Measurements from ENCODE around the gene SERPINF2. TPM values are rescaled to one million over a fixed set of nuclear protein-coding genes. Genes with fewer than 3 reads are reported as not detected.

Gene SERPINF2
- total RNA-seq, 2 donors from 2014 or later: 5.0 to 9.8 TPM

DNA sequence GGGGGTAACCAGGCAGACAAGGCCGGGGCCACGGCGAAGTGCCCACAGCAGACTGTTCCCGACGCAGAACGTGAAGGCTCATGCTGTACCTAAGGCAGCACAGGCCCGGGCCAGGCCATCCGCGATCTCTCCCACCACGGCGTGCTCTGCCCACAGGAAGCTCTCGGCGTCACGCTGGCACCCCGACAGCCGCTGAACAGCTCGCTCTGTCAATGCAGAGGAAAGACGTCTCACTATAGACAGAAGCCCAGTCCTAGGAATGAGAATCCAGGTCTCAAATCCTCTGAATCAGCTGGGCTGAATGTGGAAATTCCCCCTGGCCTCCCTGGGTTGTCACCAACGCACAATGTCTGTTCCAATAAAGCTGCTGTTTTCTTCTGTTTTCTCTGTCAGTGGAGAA is 40.6 kb downstream of the SERPINF2 start:
- H3K36me3 ChIP-seq: no peaks in the 10 kb centered on the region
- ATAC-seq (ENCODE audit: insufficient number of reproducible peaks, low FRiP score, low read depth): no peak
- TF ChIP-seq, protein P1, sequence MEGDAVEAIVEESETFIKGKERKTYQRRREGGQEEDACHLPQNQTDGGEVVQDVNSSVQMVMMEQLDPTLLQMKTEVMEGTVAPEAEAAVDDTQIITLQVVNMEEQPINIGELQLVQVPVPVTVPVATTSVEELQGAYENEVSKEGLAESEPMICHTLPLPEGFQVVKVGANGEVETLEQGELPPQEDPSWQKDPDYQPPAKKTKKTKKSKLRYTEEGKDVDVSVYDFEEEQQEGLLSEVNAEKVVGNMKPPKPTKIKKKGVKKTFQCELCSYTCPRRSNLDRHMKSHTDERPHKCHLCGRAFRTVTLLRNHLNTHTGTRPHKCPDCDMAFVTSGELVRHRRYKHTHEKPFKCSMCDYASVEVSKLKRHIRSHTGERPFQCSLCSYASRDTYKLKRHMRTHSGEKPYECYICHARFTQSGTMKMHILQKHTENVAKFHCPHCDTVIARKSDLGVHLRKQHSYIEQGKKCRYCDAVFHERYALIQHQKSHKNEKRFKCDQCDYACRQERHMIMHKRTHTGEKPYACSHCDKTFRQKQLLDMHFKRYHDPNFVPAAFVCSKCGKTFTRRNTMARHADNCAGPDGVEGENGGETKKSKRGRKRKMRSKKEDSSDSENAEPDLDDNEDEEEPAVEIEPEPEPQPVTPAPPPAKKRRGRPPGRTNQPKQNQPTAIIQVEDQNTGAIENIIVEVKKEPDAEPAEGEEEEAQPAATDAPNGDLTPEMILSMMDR (IDR thresholded peaks at IDR 0.05): no peak
- H3K9me3 ChIP-seq: no peaks in the 10 kb centered on the region
- peak overlapping the region; percentile 10 for H3K4me3 ChIP-seq
- H3K4me1 ChIP-seq (ENCODE audit: control insufficient read depth in 1 of 2, low read depth in 2 of 2): peaks cover 34 to 84% of the 10 kb centered on the region in 2 donors
- no peaks in the 10 kb centered on the region for H3K27me3 ChIP-seq (replicated peaks; ENCODE audit: insufficient read depth)
- DNase-seq (ENCODE audit: low spot score): no peak
- H3K27ac ChIP-seq: peak overlapping the region; percentile 73 to 96

DNA sequence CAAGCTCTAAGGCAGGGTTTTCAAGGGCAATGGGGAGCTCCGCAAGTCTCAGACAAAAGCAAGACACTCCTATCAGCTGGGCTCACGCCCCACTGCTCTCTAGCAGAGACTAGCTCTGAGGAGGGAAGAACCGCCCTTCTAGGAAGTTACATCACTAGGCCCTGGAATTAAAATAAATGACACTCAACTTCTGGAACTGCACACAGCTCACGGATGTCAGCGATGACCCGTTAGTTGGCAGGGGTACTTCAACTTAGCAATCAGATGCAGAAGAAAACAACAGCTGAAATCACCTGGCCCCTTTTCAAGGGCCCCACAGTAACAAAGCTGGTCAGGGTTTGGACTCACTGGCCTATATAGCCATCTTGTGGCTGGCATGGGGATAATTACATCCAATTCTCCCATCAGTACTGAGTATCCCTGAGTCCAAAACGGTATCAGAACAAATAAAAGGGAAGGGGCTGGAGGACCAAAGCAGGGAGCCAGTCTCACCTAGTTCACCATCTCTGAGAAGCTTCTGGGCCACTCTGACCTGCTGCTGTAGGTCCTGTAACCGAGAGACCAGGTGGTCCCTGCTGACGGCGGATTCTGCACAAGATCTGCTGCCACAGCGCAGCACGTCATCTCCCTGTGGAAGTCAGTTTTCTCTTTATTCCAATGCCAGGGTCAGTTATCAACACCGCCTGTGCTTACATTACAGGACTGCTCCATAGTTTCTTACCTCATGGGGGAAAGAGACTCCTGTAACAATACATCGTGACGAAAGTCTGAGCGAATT is 41.4 kb downstream of the SERPINF2 start:
- Histone ChIP-seq H3K27ac (peak overlapping the region; percentile 73 to 96), H3K27me3 (replicated peaks; ENCODE audit: insufficient read depth) (no peaks in the 10 kb centered on the region), H3K36me3 (no peaks in the 10 kb centered on the region), H3K9me3 (no peaks in the 10 kb centered on the region), H3K4me1 (ENCODE audit: control insufficient read depth in 1 of 2, low read depth in 2 of 2) (peaks cover 34 to 84% of the 10 kb centered on the region in 2 donors), H3K4me3 (peak overlapping the region; percentile 10)
- DNase-seq (ENCODE audit: low spot score): peak; percentile 69
- TF ChIP-seq, protein P1 (IDR thresholded peaks at IDR 0.05): peak; percentile 66
- peak; percentile 42 for ATAC-seq (ENCODE audit: insufficient number of reproducible peaks, low FRiP score, low read depth)

DNA sequence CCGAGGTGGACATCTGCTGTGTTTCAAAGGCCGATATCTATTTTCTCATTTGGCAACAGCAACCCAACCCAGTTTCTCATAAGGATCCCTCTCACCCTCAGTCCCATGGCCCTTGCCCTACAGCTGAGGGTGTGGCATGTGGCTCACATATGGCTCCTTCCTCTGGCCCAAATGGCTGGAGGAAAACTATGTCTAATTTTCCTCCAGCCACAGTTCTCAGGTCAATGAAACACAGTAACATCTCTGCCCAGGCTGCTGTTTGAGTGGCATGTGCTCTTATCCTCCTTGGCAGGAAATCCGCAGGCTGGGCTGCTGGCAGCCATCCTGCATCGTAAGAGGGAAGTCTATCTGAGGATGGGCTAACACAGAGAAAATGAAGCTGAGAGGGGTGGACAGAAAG is 43.3 kb downstream of the SERPINF2 start:
- no peaks in the 10 kb centered on the region for H3K9me3 ChIP-seq
- peaks cover 21 to 75% of the 10 kb centered on the region in 2 donors for H3K4me1 ChIP-seq (ENCODE audit: control insufficient read depth in 1 of 2, low read depth in 2 of 2)
- no peaks in the 10 kb centered on the region for H3K36me3 ChIP-seq
- no peak for DNase-seq (ENCODE audit: low spot score)
- H3K27me3 ChIP-seq (replicated peaks; ENCODE audit: insufficient read depth): no peaks in the 10 kb centered on the region
- no peak for ATAC-seq (ENCODE audit: insufficient number of reproducible peaks, low FRiP score, low read depth)
- TF ChIP-seq, protein P1 (IDR thresholded peaks at IDR 0.05): no peak
- no peak overlapping the region for H3K4me3 ChIP-seq
- H3K27ac ChIP-seq: peak overlapping the region; percentile 46 to 92

DNA sequence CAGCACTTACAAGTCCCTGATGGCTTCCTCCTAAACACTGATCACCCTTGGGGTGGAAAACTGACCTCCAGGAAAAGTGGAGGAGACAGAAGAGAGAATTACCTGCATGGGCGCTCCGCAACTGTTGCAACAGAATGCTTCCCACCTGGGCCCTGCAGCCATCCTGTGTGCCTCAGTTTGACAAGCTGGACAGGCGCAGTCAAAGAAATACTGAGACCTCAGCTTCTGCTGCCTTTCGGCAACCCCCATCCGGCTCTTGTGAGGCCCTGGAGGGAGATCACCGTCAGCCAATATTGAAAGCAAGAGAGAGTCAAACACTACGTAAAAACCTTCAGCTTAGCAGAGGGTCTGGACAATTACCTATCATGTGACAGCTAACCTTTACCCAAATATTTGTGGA is 44.0 kb downstream of the SERPINF2 start:
- H3K27me3 ChIP-seq (replicated peaks; ENCODE audit: insufficient read depth): no peaks in the 10 kb centered on the region
- H3K4me1 ChIP-seq (ENCODE audit: control insufficient read depth in 1 of 2, low read depth in 2 of 2): peaks cover 21 to 67% of the 10 kb centered on the region in 2 donors
- DNase-seq (ENCODE audit: low spot score) (no peak), ATAC-seq (ENCODE audit: insufficient number of reproducible peaks, low FRiP score, low read depth) (no peak)
- H3K9me3 ChIP-seq: no peaks in the 10 kb centered on the region
- TF ChIP-seq, protein P1 (IDR thresholded peaks at IDR 0.05): no peak
- H3K4me3 ChIP-seq: no peak overlapping the region
- H3K36me3 ChIP-seq: no peaks in the 10 kb centered on the region
- H3K27ac ChIP-seq: peak overlapping the region; percentile 82 to 92

DNA sequence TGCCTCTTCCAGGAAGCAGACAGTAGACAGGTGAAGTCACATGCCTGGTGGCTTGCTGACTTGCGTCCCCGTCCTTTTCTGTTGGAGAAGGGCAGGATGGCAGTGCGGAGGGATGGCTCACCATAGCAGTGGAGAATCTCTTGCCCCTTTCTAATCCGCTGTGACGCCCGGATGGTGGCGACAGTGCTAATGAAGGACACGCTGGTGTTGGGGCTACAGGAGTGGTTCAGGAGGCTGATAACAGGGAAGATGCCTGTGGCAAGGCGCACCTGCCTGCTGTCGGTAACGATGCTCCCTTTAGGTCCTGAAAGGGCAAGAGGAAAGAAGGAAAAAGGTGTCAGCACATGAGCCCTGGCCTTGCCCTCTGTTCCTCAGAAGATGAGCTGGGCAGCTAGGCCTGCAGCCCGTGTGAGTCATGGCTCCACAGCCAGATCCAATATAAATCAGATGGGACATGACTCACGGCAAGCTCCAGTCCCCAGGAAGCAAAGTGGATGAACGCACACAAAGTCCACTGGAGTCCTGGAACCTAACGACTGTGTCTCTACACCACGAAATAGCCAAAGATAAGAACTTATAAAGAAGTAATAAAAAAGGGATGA is 44.7 kb downstream of the SERPINF2 start:
- Histone ChIP-seq H3K27me3 (replicated peaks; ENCODE audit: insufficient read depth) (no peaks in the 10 kb centered on the region), H3K9me3 (no peaks in the 10 kb centered on the region), H3K4me1 (ENCODE audit: control insufficient read depth in 1 of 2, low read depth in 2 of 2) (peaks cover 21 to 60% of the 10 kb centered on the region in 2 donors), H3K4me3 (peak overlapping the region; percentile 2), H3K36me3 (no peaks in the 10 kb centered on the region), H3K27ac (peak overlapping the region; percentile 82 to 92)
- ATAC-seq (ENCODE audit: insufficient number of reproducible peaks, low FRiP score, low read depth): peak; percentile 73
- TF ChIP-seq, protein P1 (IDR thresholded peaks at IDR 0.05): no peak
- DNase-seq (ENCODE audit: low spot score): peak; percentile 71
